ENCODE measurements around the gene TUB. TPM values are rescaled to one million over a fixed set of nuclear protein-coding genes. Genes with fewer than 3 reads are reported as not detected.
A peak's percentile ranks its signal among the peaks of the same experiment; 100 is the strongest.

The TUB gene
- total and polyA plus RNA-seq, 2 of the 8 experiments (the other 6 are each of a cell fraction or from before 2014, with no cell fraction given) = 15.3 to 31.3 TPM

DNA sequence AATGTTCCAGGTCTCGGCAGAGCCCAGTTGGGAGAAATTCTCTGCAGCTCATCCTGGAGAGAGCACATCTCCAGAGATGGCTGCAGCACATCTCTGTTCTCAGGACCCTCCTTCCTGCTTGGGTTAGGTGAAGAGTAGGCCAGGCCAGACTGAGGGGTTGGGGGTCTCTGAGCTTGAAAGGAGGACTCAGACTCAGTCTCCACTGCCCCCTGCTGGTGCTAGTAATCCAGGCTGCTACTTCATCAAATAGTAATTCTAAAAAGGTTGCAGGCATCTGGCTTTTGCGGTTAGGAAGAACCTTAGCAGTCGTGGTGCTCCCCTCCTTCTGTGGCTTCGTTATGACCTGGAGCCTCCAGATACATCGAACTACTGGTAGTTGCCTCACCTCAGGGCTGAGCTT lies 9.7 kb downstream of the TUB start:
- no peak overlapping the region for H3K4me2 ChIP-seq (ENCODE audit: insufficient read depth in 1 of 2, low read depth in 2 of 2, low read length in 2 of 2)
- H3K27ac ChIP-seq (ENCODE audit: low read depth, low read length) = no peak overlapping the region
- H3K9ac ChIP-seq (replicated peaks in 1 of 4; ENCODE audit: extremely low read depth in 1 of 4, low read depth in 3 of 4, low read length in 3 of 4) = no peak overlapping the region
- H3K14ac ChIP-seq (ENCODE audit: insufficient read length) = no peak overlapping the region
- H3K23me2 ChIP-seq (ENCODE audit: low read depth, low read length) = no peaks in the 10 kb centered on the region
- H3K23ac ChIP-seq (ENCODE audit: insufficient read length) = no peak overlapping the region
- no peak overlapping the region for H4K8ac ChIP-seq (ENCODE audit: extremely low read depth, insufficient read depth, low read length)
- no peak overlapping the region for H3K18ac ChIP-seq (ENCODE audit: extremely low read depth, low read length)
- TF ChIP-seq, protein P1, sequence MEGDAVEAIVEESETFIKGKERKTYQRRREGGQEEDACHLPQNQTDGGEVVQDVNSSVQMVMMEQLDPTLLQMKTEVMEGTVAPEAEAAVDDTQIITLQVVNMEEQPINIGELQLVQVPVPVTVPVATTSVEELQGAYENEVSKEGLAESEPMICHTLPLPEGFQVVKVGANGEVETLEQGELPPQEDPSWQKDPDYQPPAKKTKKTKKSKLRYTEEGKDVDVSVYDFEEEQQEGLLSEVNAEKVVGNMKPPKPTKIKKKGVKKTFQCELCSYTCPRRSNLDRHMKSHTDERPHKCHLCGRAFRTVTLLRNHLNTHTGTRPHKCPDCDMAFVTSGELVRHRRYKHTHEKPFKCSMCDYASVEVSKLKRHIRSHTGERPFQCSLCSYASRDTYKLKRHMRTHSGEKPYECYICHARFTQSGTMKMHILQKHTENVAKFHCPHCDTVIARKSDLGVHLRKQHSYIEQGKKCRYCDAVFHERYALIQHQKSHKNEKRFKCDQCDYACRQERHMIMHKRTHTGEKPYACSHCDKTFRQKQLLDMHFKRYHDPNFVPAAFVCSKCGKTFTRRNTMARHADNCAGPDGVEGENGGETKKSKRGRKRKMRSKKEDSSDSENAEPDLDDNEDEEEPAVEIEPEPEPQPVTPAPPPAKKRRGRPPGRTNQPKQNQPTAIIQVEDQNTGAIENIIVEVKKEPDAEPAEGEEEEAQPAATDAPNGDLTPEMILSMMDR (IDR thresholded peaks at IDR 0.05; ENCODE audit: control extremely low read depth in 1 of 3, insufficient read depth in 1 of 3, low read depth in 1 of 3, low read length in 3 of 3) = peak; percentile 44 to 89 (median 83)
- TF ChIP-seq TCF12 (IDR thresholded peaks at IDR 0.05; ENCODE audit: low read depth, low read length) (no peak), RAD21 (IDR thresholded peaks at IDR 0.05 in 1 of 2, conservative IDR thresholded peaks at IDR 0.05 in 1 of 2; ENCODE audit: low read depth in 2 of 2, low read length in 2 of 2) (peak; percentile 84 to 89)
- WGBS, 2 experiments (ENCODE audit: extremely low coverage in 1 of 2, insufficient coverage in 1 of 2, insufficient read length in 1 of 2, insufficient replicate concordance in 2 of 2, low coverage in 1 of 2, low lambda C conversion rate in 2 of 2, missing lambda C conversion rate in 1 of 2) = 60% methylated on average over 5 of the region's 5 CpGs; no CpG with 5 or more reads in 1 of the 2 experiments
- H2BK15ac ChIP-seq (ENCODE audit: low read length) = no peak overlapping the region
- H3K9me3 ChIP-seq (ENCODE audit: insufficient read depth in 2 of 2, low read depth in 1 of 2, low read length in 1 of 2) = no peaks in the 10 kb centered on the region
- H4K91ac ChIP-seq (replicated peaks; ENCODE audit: insufficient read length, low read length) = no peak overlapping the region
- no peak overlapping the region for H2BK5ac ChIP-seq (ENCODE audit: low read depth, low read length)
- ChIA-PET CTCF (ENCODE audit: partially characterized antibody) (interaction anchor here (0.6 to 30.2 kb wide), 37 partner anchors 10 to 1279 kb away, joined by 3 to 1283 read pairs (median 5); partner anchors contain the start of gene TUB), POLR2A (ENCODE audit: partially characterized antibody) (interaction anchor here (0.9 to 3.9 kb wide), 9 partner anchors 8 to 194 kb away, joined by 3 to 15 read pairs (median 8); no protein-coding TSS in a partner anchor)
- no peaks in the 10 kb centered on the region; a peak in 1 of 7 replicates for H3K27me3 ChIP-seq (replicated peaks in 1 of 4; ENCODE audit: control insufficient read depth in 3 of 4, extremely low read depth in 1 of 4, insufficient read depth in 3 of 4, low read length in 3 of 4)
- peaks cover 3 to 13% (median 6%) of the 10 kb centered on the region in 4 experiments for H3K4me1 ChIP-seq (replicated peaks in 1 of 4; ENCODE audit: control insufficient read depth in 3 of 4, insufficient read depth in 4 of 4, low read length in 3 of 4)
- no peak overlapping the region for H2AK5ac ChIP-seq (ENCODE audit: low read depth, low read length)
- DNase-seq (ENCODE audit: low read depth in 1 of 2, low spot score in 2 of 2) = peak; percentile 44 to 90
- H2BK20ac ChIP-seq (ENCODE audit: low read length) = no peak overlapping the region
- no peak overlapping the region for H2BK12ac ChIP-seq (ENCODE audit: low read depth, low read length)
- H2AFZ ChIP-seq (ENCODE audit: low read length) = no peak overlapping the region
- peaks cover 0 to 3% (median 1%) of the 10 kb centered on the region in 4 experiments; a peak in 3 of 8 replicates for H3K36me3 ChIP-seq (ENCODE audit: control insufficient read depth in 2 of 4, insufficient read depth in 4 of 4, low read length in 3 of 4)
- H3K4me3 ChIP-seq (ENCODE audit: extremely low read depth in 1 of 4, insufficient read depth in 2 of 4, low read depth in 3 of 4, low read length in 4 of 4) = no peak overlapping the region
- no peak overlapping the region for H4K5ac ChIP-seq (ENCODE audit: insufficient read length, low read depth, low read length)
- FAIRE-seq = peak; percentile 73
- H3K79me1 ChIP-seq (ENCODE audit: low read depth, low read length) = peaks cover 11% of the 10 kb centered on the region
- peaks cover 0 to 17% of the 10 kb centered on the region in 2 experiments; a peak in 2 of 4 replicates for H3K79me2 ChIP-seq (ENCODE audit: control insufficient read depth in 1 of 2, insufficient read depth in 2 of 2, low read length in 2 of 2)
- H4K20me1 ChIP-seq (replicated peaks in 1 of 2; ENCODE audit: control insufficient read depth in 1 of 2, insufficient read depth in 2 of 2, low read length in 2 of 2) = peaks cover 6 to 34% of the 10 kb centered on the region in 2 experiments
- H2BK120ac ChIP-seq (replicated peaks; ENCODE audit: low read depth, low read length) = no peak overlapping the region
- no peak overlapping the region for H3K4ac ChIP-seq (replicated peaks; ENCODE audit: insufficient read length, low read depth, low read length)
- no peak overlapping the region for H3K56ac ChIP-seq (replicated peaks; ENCODE audit: insufficient read length, low read depth, low read length)
